ENCODE results near the gene KRT13.

The KRT13 gene

GRCh38 chr17:41490000-41490990 lies 15.1 kb downstream of the KRT13 start:
- no peak overlapping the region for H3K4me3 ChIP-seq (ENCODE audit: low read length in 2 of 2)
- no peaks in the 10 kb centered on the region for H3K4me1 ChIP-seq (ENCODE audit: control insufficient read depth in 2 of 2, insufficient read depth in 1 of 2, low read depth in 1 of 2, low read length in 2 of 2)
- H2AK5ac ChIP-seq (ENCODE audit: low read depth, low read length), result no peak overlapping the region
- H3K27me3 ChIP-seq (ENCODE audit: control insufficient read depth in 3 of 3, insufficient read depth in 3 of 3, low read depth in 1 of 3, low read length in 3 of 3), result peaks cover 0 to 24% (median 0%) of the 10 kb centered on the region in 3 experiments
- no peak overlapping the region for H3K18ac ChIP-seq (ENCODE audit: low read length)
- no peak overlapping the region for H3K23ac ChIP-seq (ENCODE audit: low read depth, low read length, poor library complexity)
- no peak overlapping the region for H2BK5ac ChIP-seq (ENCODE audit: low read length)
- no peaks in the 10 kb centered on the region for H3K9me3 ChIP-seq (replicated peaks in 1 of 2; ENCODE audit: control insufficient read depth in 2 of 2, insufficient read depth in 1 of 2, low read depth in 1 of 2, low read length in 2 of 2)
- H3K9ac ChIP-seq (ENCODE audit: low read depth, low read length, poor library complexity), result no peak overlapping the region
- no peak overlapping the region for H2BK12ac ChIP-seq (ENCODE audit: low read length)
- no peak overlapping the region for H2BK120ac ChIP-seq (ENCODE audit: low read depth, low read length)
- H3K79me1 ChIP-seq (ENCODE audit: low read depth, low read length), result no peaks in the 10 kb centered on the region
- DNase-seq (ENCODE audit: low spot score), result no peak
- no peak overlapping the region for H3K4ac ChIP-seq (ENCODE audit: low read length)
- H3K36me3 ChIP-seq (replicated peaks in 1 of 2; ENCODE audit: control insufficient read depth in 2 of 2, insufficient read depth in 2 of 2, low read length in 2 of 2), result no peaks in the 10 kb centered on the region
- no peak overlapping the region for H4K91ac ChIP-seq (ENCODE audit: low read depth, low read length, poor library complexity)
- no peak overlapping the region for H3K14ac ChIP-seq (ENCODE audit: low read length)
- H4K8ac ChIP-seq (ENCODE audit: low read depth, low read length), result no peak overlapping the region
- no peak overlapping the region for H2AFZ ChIP-seq (ENCODE audit: low read length)
- no peak overlapping the region for H3K4me2 ChIP-seq (ENCODE audit: insufficient read depth, low read length, poor library complexity, severe bottlenecking)
- no peak overlapping the region for H3K27ac ChIP-seq (replicated peaks; ENCODE audit: low read length)
- H2BK15ac ChIP-seq (ENCODE audit: low read length), result no peak overlapping the region
- WGBS, 2 donors (ENCODE audit: extremely low coverage in 2 of 2, insufficient read length in 2 of 2, insufficient replicate concordance in 1 of 2), result no CpG with 5 or more reads among the region's 10 CpGs

DNA sequence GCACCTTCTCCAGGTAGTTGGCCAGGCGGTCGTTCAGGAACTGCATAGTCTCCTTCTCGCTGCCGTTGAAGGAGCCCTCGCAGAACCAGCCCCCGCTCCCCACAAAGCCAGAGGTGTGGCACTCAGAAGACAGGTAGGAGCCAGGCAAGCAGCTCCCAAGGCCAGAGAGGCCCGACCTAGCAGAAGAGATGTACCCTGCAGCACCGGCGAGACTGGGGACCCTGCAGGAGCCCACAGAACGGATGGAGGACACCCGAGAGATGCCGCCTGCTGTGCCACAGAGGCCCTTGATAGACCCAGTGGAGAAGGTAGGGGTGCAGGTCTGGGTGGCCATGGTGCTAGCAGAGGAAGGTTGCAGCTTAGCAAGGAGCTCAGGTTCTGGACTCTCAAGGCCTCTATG lies 15.9 kb downstream of the KRT13 start, which contains the start of gene KRT36:
KRT36 (minus strand) TSS at position 380 of the 400 bp plus-strand sequence; CDS start at position 334, 46 bp downstream.
- Histone ChIP-seq H2AFZ (ENCODE audit: low read length) (no peak within 1 kb of the TSS), H4K8ac (ENCODE audit: low read depth, low read length) (no peak within 1 kb of the TSS), H3K9ac (ENCODE audit: low read depth, low read length, poor library complexity) (no peak within 1 kb of the TSS), H3K79me1 (ENCODE audit: low read depth, low read length) (no peaks in the 10 kb centered on the region), H3K23ac (ENCODE audit: low read depth, low read length, poor library complexity) (no peak within 1 kb of the TSS), H3K4me2 (ENCODE audit: insufficient read depth, low read length, poor library complexity, severe bottlenecking) (no peak within 1 kb of the TSS), H2AK5ac (ENCODE audit: low read depth, low read length) (no peak within 1 kb of the TSS), H3K27me3 (ENCODE audit: control insufficient read depth in 3 of 3, insufficient read depth in 3 of 3, low read depth in 1 of 3, low read length in 3 of 3) (peaks cover 0 to 24% (median 0%) of the 10 kb centered on the region in 3 experiments), H3K9me3 (replicated peaks in 1 of 2; ENCODE audit: control insufficient read depth in 2 of 2, insufficient read depth in 1 of 2, low read depth in 1 of 2, low read length in 2 of 2) (no peaks in the 10 kb centered on the region), H3K18ac (ENCODE audit: low read length) (no peak within 1 kb of the TSS), H3K27ac (replicated peaks; ENCODE audit: low read length) (no peak within 1 kb of the TSS), H3K4ac (ENCODE audit: low read length) (no peak within 1 kb of the TSS), H3K14ac (ENCODE audit: low read length) (no peak within 1 kb of the TSS), H2BK5ac (ENCODE audit: low read length) (no peak within 1 kb of the TSS), H3K4me1 (ENCODE audit: control insufficient read depth in 2 of 2, insufficient read depth in 1 of 2, low read depth in 1 of 2, low read length in 2 of 2) (no peaks in the 10 kb centered on the region), H2BK120ac (ENCODE audit: low read depth, low read length) (no peak within 1 kb of the TSS), H3K4me3 (ENCODE audit: low read length in 2 of 2) (no peak within 1 kb of the TSS), H3K36me3 (replicated peaks in 1 of 2; ENCODE audit: control insufficient read depth in 2 of 2, insufficient read depth in 2 of 2, low read length in 2 of 2) (no peaks in the 10 kb centered on the region), H2BK15ac (ENCODE audit: low read length) (peak within 1 kb of the TSS; percentile 33), H4K91ac (ENCODE audit: low read depth, low read length, poor library complexity) (no peak within 1 kb of the TSS), H2BK12ac (ENCODE audit: low read length) (no peak within 1 kb of the TSS)
- no peak for DNase-seq (ENCODE audit: low spot score)
- WGBS, 2 donors (ENCODE audit: extremely low coverage in 2 of 2, insufficient read length in 2 of 2, insufficient replicate concordance in 1 of 2), result no CpG with 5 or more reads among the region's 12 CpGs

- H2BK120ac ChIP-seq (ENCODE audit: low read depth, low read length), result no peak overlapping the region
- no peaks in the 10 kb centered on the region for H3K9me3 ChIP-seq (replicated peaks in 1 of 2; ENCODE audit: control insufficient read depth in 2 of 2, insufficient read depth in 1 of 2, low read depth in 1 of 2, low read length in 2 of 2)
- WGBS, 2 donors (ENCODE audit: extremely low coverage in 2 of 2, insufficient read length in 2 of 2, insufficient replicate concordance in 1 of 2), result no CpG with 5 or more reads among the region's 29 CpGs
- H2BK15ac ChIP-seq (ENCODE audit: low read length), result peak overlapping the region; percentile 70
- no peak overlapping the region for H2AK5ac ChIP-seq (ENCODE audit: low read depth, low read length)
- H2BK5ac ChIP-seq (ENCODE audit: low read length), result no peak overlapping the region
- H4K91ac ChIP-seq (ENCODE audit: low read depth, low read length, poor library complexity), result no peak overlapping the region
- H3K14ac ChIP-seq (ENCODE audit: low read length), result no peak overlapping the region
- no peak overlapping the region for H3K4me2 ChIP-seq (ENCODE audit: insufficient read depth, low read length, poor library complexity, severe bottlenecking)
- no peak overlapping the region for H3K9ac ChIP-seq (ENCODE audit: low read depth, low read length, poor library complexity)
- no peak overlapping the region for H3K4me3 ChIP-seq (ENCODE audit: low read length in 2 of 2)
- H3K27me3 ChIP-seq (ENCODE audit: control insufficient read depth in 3 of 3, insufficient read depth in 3 of 3, low read depth in 1 of 3, low read length in 3 of 3), result peaks cover 0 to 24% (median 0%) of the 10 kb centered on the region in 3 experiments
- H3K27ac ChIP-seq (replicated peaks; ENCODE audit: low read length), result no peak overlapping the region
- H3K4me1 ChIP-seq (ENCODE audit: control insufficient read depth in 2 of 2, insufficient read depth in 1 of 2, low read depth in 1 of 2, low read length in 2 of 2), result peaks cover 0 to 5% of the 10 kb centered on the region in 2 donors
- no peaks in the 10 kb centered on the region for H3K36me3 ChIP-seq (replicated peaks in 1 of 2; ENCODE audit: control insufficient read depth in 2 of 2, insufficient read depth in 2 of 2, low read length in 2 of 2)
- peak; percentile 11 for DNase-seq (ENCODE audit: low spot score)
- H2BK12ac ChIP-seq (ENCODE audit: low read length), result peak overlapping the region; percentile 14
- H4K8ac ChIP-seq (ENCODE audit: low read depth, low read length), result no peak overlapping the region
- H2AFZ ChIP-seq (ENCODE audit: low read length), result no peak overlapping the region
- H3K4ac ChIP-seq (ENCODE audit: low read length), result no peak overlapping the region
- H3K18ac ChIP-seq (ENCODE audit: low read length), result peak overlapping the region; percentile 32
- H3K79me1 ChIP-seq (ENCODE audit: low read depth, low read length), result no peaks in the 10 kb centered on the region
- peak overlapping the region; percentile 37 for H3K23ac ChIP-seq (ENCODE audit: low read depth, low read length, poor library complexity)
Measured at GRCh38 chr17:41486809-41487530, 18.4 kb downstream of the KRT13 start.

DNA sequence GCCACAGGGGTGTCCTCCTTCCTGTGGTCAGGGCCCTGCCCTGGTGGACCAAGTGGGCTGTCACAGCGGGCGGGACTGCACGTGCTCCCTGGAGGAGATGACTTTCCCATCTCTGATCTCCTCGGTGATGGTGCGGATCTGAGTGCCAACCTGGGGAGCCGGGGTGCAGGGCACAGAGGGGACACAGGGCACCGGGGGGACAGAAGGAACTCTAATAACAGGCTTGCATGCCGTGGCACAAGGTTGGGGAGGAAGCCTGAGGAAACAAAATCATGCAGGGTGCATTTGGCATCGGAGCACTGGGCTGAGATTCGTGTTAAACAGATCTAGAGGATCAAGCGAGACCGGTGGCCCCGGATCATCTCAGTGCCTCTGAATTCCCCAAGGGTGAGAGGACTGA lies 19.1 kb downstream of the KRT13 start:
- no peak overlapping the region for H3K4me3 ChIP-seq (ENCODE audit: low read length in 2 of 2)
- H4K8ac ChIP-seq (ENCODE audit: low read depth, low read length), result no peak overlapping the region
- H3K9ac ChIP-seq (ENCODE audit: low read depth, low read length, poor library complexity), result no peak overlapping the region
- peaks cover 0 to 24% (median 0%) of the 10 kb centered on the region in 3 experiments for H3K27me3 ChIP-seq (ENCODE audit: control insufficient read depth in 3 of 3, insufficient read depth in 3 of 3, low read depth in 1 of 3, low read length in 3 of 3)
- no peaks in the 10 kb centered on the region for H3K9me3 ChIP-seq (replicated peaks in 1 of 2; ENCODE audit: control insufficient read depth in 2 of 2, insufficient read depth in 1 of 2, low read depth in 1 of 2, low read length in 2 of 2)
- no peak overlapping the region for H2AFZ ChIP-seq (ENCODE audit: low read length)
- no peak overlapping the region for H2BK5ac ChIP-seq (ENCODE audit: low read length)
- H3K36me3 ChIP-seq (replicated peaks in 1 of 2; ENCODE audit: control insufficient read depth in 2 of 2, insufficient read depth in 2 of 2, low read length in 2 of 2), result no peaks in the 10 kb centered on the region
- H4K91ac ChIP-seq (ENCODE audit: low read depth, low read length, poor library complexity), result no peak overlapping the region
- H2BK12ac ChIP-seq (ENCODE audit: low read length), result no peak overlapping the region
- DNase-seq (ENCODE audit: low spot score), result no peak
- peaks cover 0 to 5% of the 10 kb centered on the region in 2 donors for H3K4me1 ChIP-seq (ENCODE audit: control insufficient read depth in 2 of 2, insufficient read depth in 1 of 2, low read depth in 1 of 2, low read length in 2 of 2)
- no peak overlapping the region for H3K18ac ChIP-seq (ENCODE audit: low read length)
- H2AK5ac ChIP-seq (ENCODE audit: low read depth, low read length), result no peak overlapping the region
- H2BK15ac ChIP-seq (ENCODE audit: low read length), result no peak overlapping the region
- no peak overlapping the region for H2BK120ac ChIP-seq (ENCODE audit: low read depth, low read length)
- H3K4me2 ChIP-seq (ENCODE audit: insufficient read depth, low read length, poor library complexity, severe bottlenecking), result no peak overlapping the region
- H3K23ac ChIP-seq (ENCODE audit: low read depth, low read length, poor library complexity), result no peak overlapping the region
- H3K14ac ChIP-seq (ENCODE audit: low read length), result no peak overlapping the region
- no peaks in the 10 kb centered on the region for H3K79me1 ChIP-seq (ENCODE audit: low read depth, low read length)
- no CpG with 5 or more reads among the region's 13 CpGs for WGBS, 2 donors (ENCODE audit: extremely low coverage in 2 of 2, insufficient read length in 2 of 2, insufficient replicate concordance in 1 of 2)
- H3K4ac ChIP-seq (ENCODE audit: low read length), result no peak overlapping the region
- no peak overlapping the region for H3K27ac ChIP-seq (replicated peaks; ENCODE audit: low read length)
